GM19043 (cell line): ENCODE results near the gene RASAL3.
"Not testable (repeated sequence)": the region's sequence is repeated elsewhere in the genome, so short reads cannot be mapped to it uniquely, and the experiment has no call there.

Experiments used
- ATAC-seq: cut with Tn5 transposase; IDR thresholded peaks from one replicate; pipeline ENCODE4 v1.9.1; 2021; ENCODE audit warnings: low read depth; ENCODE audit not compliant: unreplicated experiment

RASAL3 gene

GRCh38 chr19:15475169-15475568, 10.8 kb upstream of the RASAL3 start:
- no peak for ATAC-seq

GRCh38 chr19:15473821-15474220, 9.5 kb upstream of the RASAL3 start:
- ATAC-seq: not testable (repeated sequence)

GRCh38 chr19:15471639-15472101, 7.3 kb upstream of the RASAL3 start:
- no peak for ATAC-seq

GRCh38 chr19:15469513-15470297, 5.4 kb upstream of the RASAL3 start:
- ATAC-seq: no peak

GRCh38 chr19:15468675-15469512, 4.5 kb upstream of the RASAL3 start:
- ATAC-seq: no peak

GRCh38 chr19:15467734-15468214, 3.4 kb upstream of the RASAL3 start:
- no peak for ATAC-seq

- ATAC-seq: peak; percentile 41
Measured at GRCh38 chr19:15466851-15467733, 2.7 kb upstream of the RASAL3 start.

- no peak for ATAC-seq
Measured at GRCh38 chr19:15463861-15464371, 428 bp downstream of the RASAL3 start.

- no peak for ATAC-seq
Measured at GRCh38 chr19:15461694-15462093, 2.6 kb downstream of the RASAL3 start.

- no peak for ATAC-seq
Measured at GRCh38 chr19:15457701-15458484, 6.5 kb downstream of the RASAL3 start.

GRCh38 chr19:15456871-15457700, 7.3 kb downstream of the RASAL3 start:
- ATAC-seq: no peak

- no peak for ATAC-seq
Measured at GRCh38 chr19:15456441-15456840, 7.9 kb downstream of the RASAL3 start.

- ATAC-seq: no peak
Measured at GRCh38 chr19:15455996-15456395, 8.3 kb downstream of the RASAL3 start.

- ATAC-seq: no peak
Measured at GRCh38 chr19:15453906-15454860, 10.2 kb downstream of the RASAL3 start.

- no peak for ATAC-seq
Measured at GRCh38 chr19:15453091-15453578, 11.2 kb downstream of the RASAL3 start.

- no peak for ATAC-seq
Measured at GRCh38 chr19:15452111-15453047, 12.0 kb downstream of the RASAL3 start.
